Spleen (tissue), 7 donors: Measurements from ENCODE around the gene AMBRA1.

ENCODE experiments used
- POLR2A ChIP-seq, 3 donors: fragments of 450-650 bp; IDR thresholded peaks; one replicate each; pipeline ENCODE4 v1.5.1; 2017; ENCODE audit warnings: antibody characterized with exemption in 3 of 3, mild to moderate bottlenecking in 1 of 3
- TF ChIP-seq, protein P1 (sequence below), 11 experiments: fragments of 200-600 bp in 7 of 11; fragments of 450-650 bp in 4 of 11; sonication (generic) in 4 of 11; IDR thresholded peaks in 8 of 11; conservative IDR thresholded peaks in 3 of 11; 1 replicate in 7 of 11; 2 replicates in 4 of 11; pipeline versions ENCODE4 v1.4.0 to v1.8.0; 2016 to 2021; ENCODE audit warnings: antibody characterized with exemption in 11 of 11, inconsistent platforms in 4 of 11, mild to moderate bottlenecking in 1 of 11
- donor health status: DM: no; HTN: no; CAD: no; lungs with moderate emphysema.
- donor health status: DM: no; HTN: no; CAD: no.
- donor health status: DM: no; HTN: no; CAD: no.

DNA sequence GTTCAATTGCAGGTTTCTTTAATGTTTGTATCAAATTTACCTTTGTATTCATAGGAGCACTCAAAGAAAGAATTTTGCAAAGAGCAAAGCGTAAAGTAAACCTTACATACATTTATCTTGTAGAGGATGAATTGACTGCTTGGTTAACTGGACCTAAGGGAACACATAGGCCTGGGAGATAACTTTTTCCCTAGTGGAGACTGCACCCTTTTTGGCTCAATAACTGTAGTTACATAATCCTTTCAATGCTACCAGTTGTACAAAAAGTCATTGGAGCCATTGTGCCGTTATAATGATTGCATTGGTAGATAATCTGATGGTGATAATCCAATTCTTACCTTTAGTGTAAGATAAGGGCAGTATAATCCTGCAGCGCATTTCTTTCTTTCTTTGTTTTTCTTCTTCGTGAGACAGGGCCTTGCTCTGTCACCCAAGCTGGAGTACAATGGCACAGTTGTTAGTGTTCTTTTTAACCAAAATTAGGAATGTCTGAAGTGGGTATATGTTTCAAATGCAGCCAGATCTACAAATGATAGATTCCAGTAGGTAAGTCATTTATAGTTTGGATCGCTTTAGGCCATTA, 41.8 kb upstream of the AMBRA1 start:
- TF ChIP-seq, protein P1, sequence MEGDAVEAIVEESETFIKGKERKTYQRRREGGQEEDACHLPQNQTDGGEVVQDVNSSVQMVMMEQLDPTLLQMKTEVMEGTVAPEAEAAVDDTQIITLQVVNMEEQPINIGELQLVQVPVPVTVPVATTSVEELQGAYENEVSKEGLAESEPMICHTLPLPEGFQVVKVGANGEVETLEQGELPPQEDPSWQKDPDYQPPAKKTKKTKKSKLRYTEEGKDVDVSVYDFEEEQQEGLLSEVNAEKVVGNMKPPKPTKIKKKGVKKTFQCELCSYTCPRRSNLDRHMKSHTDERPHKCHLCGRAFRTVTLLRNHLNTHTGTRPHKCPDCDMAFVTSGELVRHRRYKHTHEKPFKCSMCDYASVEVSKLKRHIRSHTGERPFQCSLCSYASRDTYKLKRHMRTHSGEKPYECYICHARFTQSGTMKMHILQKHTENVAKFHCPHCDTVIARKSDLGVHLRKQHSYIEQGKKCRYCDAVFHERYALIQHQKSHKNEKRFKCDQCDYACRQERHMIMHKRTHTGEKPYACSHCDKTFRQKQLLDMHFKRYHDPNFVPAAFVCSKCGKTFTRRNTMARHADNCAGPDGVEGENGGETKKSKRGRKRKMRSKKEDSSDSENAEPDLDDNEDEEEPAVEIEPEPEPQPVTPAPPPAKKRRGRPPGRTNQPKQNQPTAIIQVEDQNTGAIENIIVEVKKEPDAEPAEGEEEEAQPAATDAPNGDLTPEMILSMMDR (IDR thresholded peaks at IDR 0.05 in 8 of 11, conservative IDR thresholded peaks at IDR 0.05 in 3 of 11), result no peak
- TF ChIP-seq POLR2A (IDR thresholded peaks at IDR 0.05), result no peak
